Measurements from ENCODE around the gene ITPR3.

The ITPR3 gene

DNA sequence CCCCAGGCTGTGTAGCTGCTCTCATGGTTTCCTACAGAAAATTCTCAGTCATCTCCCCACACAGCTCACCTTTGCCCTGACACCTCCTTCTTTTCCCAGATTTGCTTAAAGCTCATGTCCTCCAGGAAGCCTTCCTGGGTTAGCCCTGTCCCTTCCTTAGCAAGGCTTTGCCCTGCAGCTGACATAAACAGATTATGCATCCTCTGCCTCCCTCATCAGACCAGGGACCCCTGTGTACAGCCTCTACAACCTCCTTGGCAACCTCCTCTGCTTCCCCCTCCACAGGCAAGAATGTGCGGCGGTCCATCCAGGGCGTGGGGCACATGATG lies 50.6 kb downstream of the ITPR3 start:
- Histone ChIP-seq H2AFZ (ENCODE audit: low read length) (no peak overlapping the region), H3K9me2 (ENCODE audit: low read depth, low read length) (no peaks in the 10 kb centered on the region), H3K4me2 (ENCODE audit: low read length) (no peak overlapping the region), H3K79me2 (ENCODE audit: insufficient read depth, low read length) (no peaks in the 10 kb centered on the region), H4K20me1 (ENCODE audit: insufficient read depth, low read length) (no peaks in the 10 kb centered on the region), H3K27ac (ENCODE audit: low read depth, low read length, poor library complexity, severe bottlenecking) (no peak overlapping the region), H3K4me3 (ENCODE audit: low read depth, low read length, poor library complexity, severe bottlenecking) (no peak overlapping the region), H3K9me3 (ENCODE audit: low read length) (no peaks in the 10 kb centered on the region), H3F3A (ENCODE audit: insufficient read depth, low read length) (no peaks in the 10 kb centered on the region), H3K4me1 (ENCODE audit: insufficient read depth, low read length, severe bottlenecking) (peaks cover 4% of the 10 kb centered on the region), H3K36me3 (ENCODE audit: insufficient read depth, low read length) (peaks cover 96% of the 10 kb centered on the region), H3K9ac (ENCODE audit: low read length) (no peak overlapping the region), H3K27me3 (ENCODE audit: insufficient read depth, low read length) (no peaks in the 10 kb centered on the region)
- TF ChIP-seq, protein P1, sequence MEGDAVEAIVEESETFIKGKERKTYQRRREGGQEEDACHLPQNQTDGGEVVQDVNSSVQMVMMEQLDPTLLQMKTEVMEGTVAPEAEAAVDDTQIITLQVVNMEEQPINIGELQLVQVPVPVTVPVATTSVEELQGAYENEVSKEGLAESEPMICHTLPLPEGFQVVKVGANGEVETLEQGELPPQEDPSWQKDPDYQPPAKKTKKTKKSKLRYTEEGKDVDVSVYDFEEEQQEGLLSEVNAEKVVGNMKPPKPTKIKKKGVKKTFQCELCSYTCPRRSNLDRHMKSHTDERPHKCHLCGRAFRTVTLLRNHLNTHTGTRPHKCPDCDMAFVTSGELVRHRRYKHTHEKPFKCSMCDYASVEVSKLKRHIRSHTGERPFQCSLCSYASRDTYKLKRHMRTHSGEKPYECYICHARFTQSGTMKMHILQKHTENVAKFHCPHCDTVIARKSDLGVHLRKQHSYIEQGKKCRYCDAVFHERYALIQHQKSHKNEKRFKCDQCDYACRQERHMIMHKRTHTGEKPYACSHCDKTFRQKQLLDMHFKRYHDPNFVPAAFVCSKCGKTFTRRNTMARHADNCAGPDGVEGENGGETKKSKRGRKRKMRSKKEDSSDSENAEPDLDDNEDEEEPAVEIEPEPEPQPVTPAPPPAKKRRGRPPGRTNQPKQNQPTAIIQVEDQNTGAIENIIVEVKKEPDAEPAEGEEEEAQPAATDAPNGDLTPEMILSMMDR (IDR thresholded peaks at IDR 0.05; ENCODE audit: low read length), result no peak
- no peak for TF ChIP-seq EZH2 (IDR thresholded peaks at IDR 0.05; ENCODE audit: borderline replicate concordance, low read length)

DNA sequence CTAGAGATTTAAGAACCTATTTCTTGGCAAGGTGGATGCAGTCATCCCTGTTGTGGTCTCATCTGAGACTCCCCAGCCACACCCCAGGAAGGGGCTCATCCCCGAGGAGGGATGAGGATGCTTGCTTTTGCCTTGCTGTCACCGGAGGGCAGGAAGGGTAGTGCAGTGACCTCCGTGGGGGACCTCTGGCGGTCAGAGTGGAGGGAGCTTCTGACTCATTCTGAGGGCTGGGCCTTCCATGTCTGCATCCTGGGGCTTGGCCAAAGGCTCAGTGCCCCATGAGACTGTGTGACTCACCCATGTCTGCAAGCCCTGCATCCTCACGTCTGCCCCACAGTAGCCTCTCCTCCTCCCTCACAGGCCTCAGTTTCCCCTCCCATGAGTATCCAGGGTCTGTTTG lies 51.7 kb downstream of the ITPR3 start:
- Histone ChIP-seq H3K4me3 (ENCODE audit: low read depth, low read length, poor library complexity, severe bottlenecking) (no peak overlapping the region), H4K20me1 (ENCODE audit: insufficient read depth, low read length) (no peaks in the 10 kb centered on the region), H3K9me3 (ENCODE audit: low read length) (no peaks in the 10 kb centered on the region), H3K9me2 (ENCODE audit: low read depth, low read length) (no peaks in the 10 kb centered on the region), H3F3A (ENCODE audit: insufficient read depth, low read length) (no peaks in the 10 kb centered on the region), H3K4me1 (ENCODE audit: insufficient read depth, low read length, severe bottlenecking) (peaks cover 4% of the 10 kb centered on the region), H3K27ac (ENCODE audit: low read depth, low read length, poor library complexity, severe bottlenecking) (no peak overlapping the region), H3K27me3 (ENCODE audit: insufficient read depth, low read length) (no peaks in the 10 kb centered on the region), H2AFZ (ENCODE audit: low read length) (no peak overlapping the region), H3K4me2 (ENCODE audit: low read length) (no peak overlapping the region), H3K9ac (ENCODE audit: low read length) (no peak overlapping the region), H3K79me2 (ENCODE audit: insufficient read depth, low read length) (no peaks in the 10 kb centered on the region), H3K36me3 (ENCODE audit: insufficient read depth, low read length) (peaks cover 96% of the 10 kb centered on the region)
- TF ChIP-seq, protein P1 (IDR thresholded peaks at IDR 0.05; ENCODE audit: low read length), result no peak; the same call in 1 of the 2 replicates

DNA sequence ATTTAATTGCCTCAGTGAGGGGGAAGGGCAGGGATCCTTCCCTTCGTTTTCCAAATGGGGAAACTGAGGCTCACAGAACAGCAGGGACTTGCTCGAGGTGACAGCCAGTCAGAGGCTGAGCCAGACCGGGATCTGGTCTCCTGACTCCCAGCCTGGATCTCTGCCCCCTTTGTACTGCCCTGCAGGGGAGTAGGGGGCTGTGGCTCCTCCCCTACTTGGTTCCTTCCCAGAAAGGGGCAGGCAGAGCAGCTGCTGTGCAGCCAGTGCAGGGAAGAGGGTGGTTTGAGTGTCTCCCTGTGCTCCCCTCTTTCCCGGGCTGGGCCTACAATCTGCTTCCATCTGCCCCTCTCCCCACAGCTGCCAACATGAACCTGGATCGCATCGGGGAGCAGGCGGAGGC lies 52.7 kb downstream of the ITPR3 start:
- TF ChIP-seq EZH2 (IDR thresholded peaks at IDR 0.05; ENCODE audit: borderline replicate concordance, low read length), result no peak
- TF ChIP-seq, protein P1 (IDR thresholded peaks at IDR 0.05; ENCODE audit: low read length), result no peak
- H4K20me1 ChIP-seq (ENCODE audit: insufficient read depth, low read length), result no peaks in the 10 kb centered on the region
- no peaks in the 10 kb centered on the region for H3K27me3 ChIP-seq (ENCODE audit: insufficient read depth, low read length)
- no peak overlapping the region for H2AFZ ChIP-seq (ENCODE audit: low read length)
- no peak overlapping the region for H3K27ac ChIP-seq (ENCODE audit: low read depth, low read length, poor library complexity, severe bottlenecking)
- H3K79me2 ChIP-seq (ENCODE audit: insufficient read depth, low read length), result no peaks in the 10 kb centered on the region
- H3K4me2 ChIP-seq (ENCODE audit: low read length), result no peak overlapping the region
- H3K9me3 ChIP-seq (ENCODE audit: low read length), result no peaks in the 10 kb centered on the region
- H3K4me3 ChIP-seq (ENCODE audit: low read depth, low read length, poor library complexity, severe bottlenecking), result no peak overlapping the region
- peaks cover 95% of the 10 kb centered on the region for H3K36me3 ChIP-seq (ENCODE audit: insufficient read depth, low read length)
- no peak overlapping the region for H3K9ac ChIP-seq (ENCODE audit: low read length)
- no peaks in the 10 kb centered on the region for H3F3A ChIP-seq (ENCODE audit: insufficient read depth, low read length)
- no peaks in the 10 kb centered on the region for H3K9me2 ChIP-seq (ENCODE audit: low read depth, low read length)
- no peaks in the 10 kb centered on the region for H3K4me1 ChIP-seq (ENCODE audit: insufficient read depth, low read length, severe bottlenecking)
